PFSK-1 (cell line): ENCODE measurements around the gene CD27.

Experiments used
- POLR2AphosphoS5 ChIP-seq: IDR thresholded peaks from 2 replicates; pipeline ENCODE4 v1.6.1; 2012; ENCODE audit warnings: low read depth, mild to moderate bottlenecking, control low read depth, low read length, moderate library complexity
- REST ChIP-seq, 2 experiments: IDR thresholded peaks; 2 replicates each; pipeline versions ENCODE4 v1.6.1 to v1.8.0; 2011 to 2012; ENCODE audit warnings: low read depth in 2 of 2, low read length in 2 of 2, control low read depth in 1 of 2, inconsistent platforms in 1 of 2, mild to moderate bottlenecking in 1 of 2, moderate library complexity in 1 of 2; ENCODE audit not compliant: insufficient read depth in 1 of 2
- SIN3A ChIP-seq: IDR thresholded peaks from 2 replicates; pipeline ENCODE4 v1.6.1; 2012; ENCODE audit warnings: mild to moderate bottlenecking, low read length, moderate library complexity, borderline replicate concordance; ENCODE audit not compliant: insufficient read depth
- TAF1 ChIP-seq: IDR thresholded peaks from 2 replicates; pipeline ENCODE4 v1.6.1; 2012; ENCODE audit warnings: low read length, control low read depth, borderline replicate concordance; ENCODE audit not compliant: insufficient read depth

GRCh38 chr12:6434205-6435140 lies 10.3 kb upstream of the CD27 start:
- TF ChIP-seq POLR2AphosphoS5, result no peak
- TF ChIP-seq REST (IDR thresholded peaks at IDR 0.05; ENCODE audit: insufficient read depth in 1 of 2, low read depth in 2 of 2, low read length in 2 of 2), result no peak
- TF ChIP-seq TAF1, result no peak
- no peak for TF ChIP-seq SIN3A
